ENCODE results near the gene RAD23B.

RAD23B gene

GRCh38 chr9:107378006-107378405 lies 94.9 kb downstream of the RAD23B start:
- DNase-seq (ENCODE audit: low spot score), result no peak
